GM12872 (cell line): Measurements from ENCODE around the gene TRIM65.

ENCODE experiments used
- TF ChIP-seq, protein P1 (sequence below): IDR thresholded peaks from 3 replicates; pipeline ENCODE4 v1.5.1; 2011; ENCODE audit warnings: low read depth, mild to moderate bottlenecking, low read length, moderate library complexity; ENCODE audit not compliant: insufficient read depth

TRIM65 gene

GRCh38 chr17:75854101-75854748 lies 42.5 kb downstream of the TRIM65 start:
- TF ChIP-seq, protein P1, sequence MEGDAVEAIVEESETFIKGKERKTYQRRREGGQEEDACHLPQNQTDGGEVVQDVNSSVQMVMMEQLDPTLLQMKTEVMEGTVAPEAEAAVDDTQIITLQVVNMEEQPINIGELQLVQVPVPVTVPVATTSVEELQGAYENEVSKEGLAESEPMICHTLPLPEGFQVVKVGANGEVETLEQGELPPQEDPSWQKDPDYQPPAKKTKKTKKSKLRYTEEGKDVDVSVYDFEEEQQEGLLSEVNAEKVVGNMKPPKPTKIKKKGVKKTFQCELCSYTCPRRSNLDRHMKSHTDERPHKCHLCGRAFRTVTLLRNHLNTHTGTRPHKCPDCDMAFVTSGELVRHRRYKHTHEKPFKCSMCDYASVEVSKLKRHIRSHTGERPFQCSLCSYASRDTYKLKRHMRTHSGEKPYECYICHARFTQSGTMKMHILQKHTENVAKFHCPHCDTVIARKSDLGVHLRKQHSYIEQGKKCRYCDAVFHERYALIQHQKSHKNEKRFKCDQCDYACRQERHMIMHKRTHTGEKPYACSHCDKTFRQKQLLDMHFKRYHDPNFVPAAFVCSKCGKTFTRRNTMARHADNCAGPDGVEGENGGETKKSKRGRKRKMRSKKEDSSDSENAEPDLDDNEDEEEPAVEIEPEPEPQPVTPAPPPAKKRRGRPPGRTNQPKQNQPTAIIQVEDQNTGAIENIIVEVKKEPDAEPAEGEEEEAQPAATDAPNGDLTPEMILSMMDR, result no peak

- TF ChIP-seq, protein P1, result no peak
Measured at GRCh38 chr17:75853433-75853832, 43.3 kb downstream of the TRIM65 start.

DNA sequence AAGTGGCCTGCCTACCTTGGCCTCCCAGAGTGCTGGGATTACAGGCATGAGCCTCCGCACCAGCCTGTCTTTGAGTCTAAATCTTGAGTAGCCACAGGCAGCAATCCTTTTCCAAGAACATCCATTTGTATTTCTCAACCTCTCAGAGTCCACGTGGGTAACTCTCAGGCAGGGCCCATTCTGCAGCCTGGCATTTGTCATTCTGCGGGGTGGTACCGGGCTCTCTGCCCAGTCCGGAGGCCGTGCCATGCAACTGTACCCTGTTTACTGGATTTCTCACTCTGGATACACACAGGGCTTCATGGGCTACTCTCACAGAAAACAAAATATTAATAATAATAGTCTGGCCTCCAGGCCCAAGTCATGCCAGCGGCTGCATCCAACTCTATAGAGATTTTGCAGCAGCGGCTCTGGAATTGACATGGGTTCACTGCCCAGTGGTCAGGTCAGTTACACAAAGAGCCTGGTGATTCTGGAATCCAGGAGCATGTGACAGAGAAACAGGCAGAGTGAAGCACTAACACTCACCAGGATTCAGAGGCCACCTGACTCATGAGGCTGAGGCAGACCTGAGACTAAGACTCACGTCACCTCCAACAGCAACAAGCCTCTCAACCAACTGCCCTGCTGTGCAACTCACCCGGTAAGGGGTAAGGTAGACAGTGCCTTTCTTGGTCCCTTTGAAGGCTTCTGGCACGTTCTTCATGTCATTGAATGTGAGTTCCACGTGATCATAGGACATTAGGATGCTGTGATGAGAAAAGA lies 45.6 kb downstream of the TRIM65 start:
- TF ChIP-seq, protein P1, result no peak

GRCh38 chr17:75849724-75850123 lies 47.0 kb downstream of the TRIM65 start:
- TF ChIP-seq, protein P1, result no peak

DNA sequence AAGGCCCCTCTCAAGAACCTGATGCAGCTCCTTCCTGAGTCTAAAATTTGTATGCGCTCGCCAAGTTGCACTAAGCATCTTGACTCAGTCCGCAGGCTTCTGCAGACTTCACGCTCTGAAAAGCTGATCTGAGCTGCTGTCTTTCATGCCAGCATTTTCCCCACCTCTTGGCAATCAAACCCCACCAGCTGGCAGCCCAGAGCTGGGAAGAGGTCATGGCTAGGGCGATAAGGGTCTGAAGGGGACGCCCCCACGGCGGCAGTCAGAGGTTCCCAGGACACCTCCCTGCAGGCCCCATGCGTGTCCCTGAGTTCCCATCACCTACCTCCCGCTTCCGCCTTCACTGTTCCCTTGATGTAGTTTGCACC lies 47.5 kb downstream of the TRIM65 start:
- TF ChIP-seq, protein P1, result no peak

DNA sequence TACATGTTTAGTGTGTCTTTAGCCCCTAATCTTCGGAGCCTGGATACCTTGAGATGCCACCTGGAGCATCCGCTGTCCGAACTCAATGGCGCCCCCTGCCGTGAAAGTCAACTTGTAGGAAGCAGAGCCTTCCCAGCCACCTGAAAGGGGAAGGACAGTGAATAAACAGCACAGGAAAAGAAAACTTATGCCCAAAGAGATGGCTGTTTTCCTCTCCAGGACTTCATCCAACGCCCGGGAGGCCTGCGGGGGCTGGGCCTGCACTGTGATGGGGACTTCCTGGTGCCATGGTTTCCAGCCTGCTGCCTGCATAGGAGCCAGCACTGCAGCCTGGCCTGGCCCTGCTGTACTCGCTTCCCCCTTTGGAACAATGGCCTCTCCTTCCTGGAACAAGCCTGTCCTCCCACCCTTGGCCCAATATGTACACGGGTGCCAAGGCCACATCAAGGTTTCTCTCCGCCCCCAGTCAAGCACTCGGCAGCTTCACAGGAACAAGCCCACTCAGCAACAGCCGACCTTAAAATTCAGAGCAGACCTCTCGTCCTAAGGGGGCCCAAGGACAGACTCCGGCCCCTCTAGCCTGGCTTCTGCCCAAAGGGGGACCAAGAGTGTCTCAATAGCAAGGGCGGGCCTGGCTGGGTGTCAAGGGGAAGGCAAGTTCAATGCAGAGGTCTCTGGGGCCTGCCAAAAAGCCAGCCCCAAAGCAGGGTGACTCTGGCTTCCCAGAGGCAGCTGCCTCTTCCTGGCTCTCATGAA lies 48.0 kb downstream of the TRIM65 start:
- TF ChIP-seq, protein P1, result peak; percentile 83
